Measurements from ENCODE around the gene NUDT16. TPM values are rescaled to one million over a fixed set of nuclear protein-coding genes. Genes with fewer than 3 reads are reported as not detected.

NUDT16 gene
- total and polyA plus RNA-seq, 2 of the 8 experiments (the other 6 are each of a cell fraction or from before 2014, with no cell fraction given) = 8.5 to 19.1 TPM

GRCh38 chr3:131394400-131394799 lies 12.8 kb downstream of the NUDT16 start (continued):
- TF ChIP-seq, protein P1, sequence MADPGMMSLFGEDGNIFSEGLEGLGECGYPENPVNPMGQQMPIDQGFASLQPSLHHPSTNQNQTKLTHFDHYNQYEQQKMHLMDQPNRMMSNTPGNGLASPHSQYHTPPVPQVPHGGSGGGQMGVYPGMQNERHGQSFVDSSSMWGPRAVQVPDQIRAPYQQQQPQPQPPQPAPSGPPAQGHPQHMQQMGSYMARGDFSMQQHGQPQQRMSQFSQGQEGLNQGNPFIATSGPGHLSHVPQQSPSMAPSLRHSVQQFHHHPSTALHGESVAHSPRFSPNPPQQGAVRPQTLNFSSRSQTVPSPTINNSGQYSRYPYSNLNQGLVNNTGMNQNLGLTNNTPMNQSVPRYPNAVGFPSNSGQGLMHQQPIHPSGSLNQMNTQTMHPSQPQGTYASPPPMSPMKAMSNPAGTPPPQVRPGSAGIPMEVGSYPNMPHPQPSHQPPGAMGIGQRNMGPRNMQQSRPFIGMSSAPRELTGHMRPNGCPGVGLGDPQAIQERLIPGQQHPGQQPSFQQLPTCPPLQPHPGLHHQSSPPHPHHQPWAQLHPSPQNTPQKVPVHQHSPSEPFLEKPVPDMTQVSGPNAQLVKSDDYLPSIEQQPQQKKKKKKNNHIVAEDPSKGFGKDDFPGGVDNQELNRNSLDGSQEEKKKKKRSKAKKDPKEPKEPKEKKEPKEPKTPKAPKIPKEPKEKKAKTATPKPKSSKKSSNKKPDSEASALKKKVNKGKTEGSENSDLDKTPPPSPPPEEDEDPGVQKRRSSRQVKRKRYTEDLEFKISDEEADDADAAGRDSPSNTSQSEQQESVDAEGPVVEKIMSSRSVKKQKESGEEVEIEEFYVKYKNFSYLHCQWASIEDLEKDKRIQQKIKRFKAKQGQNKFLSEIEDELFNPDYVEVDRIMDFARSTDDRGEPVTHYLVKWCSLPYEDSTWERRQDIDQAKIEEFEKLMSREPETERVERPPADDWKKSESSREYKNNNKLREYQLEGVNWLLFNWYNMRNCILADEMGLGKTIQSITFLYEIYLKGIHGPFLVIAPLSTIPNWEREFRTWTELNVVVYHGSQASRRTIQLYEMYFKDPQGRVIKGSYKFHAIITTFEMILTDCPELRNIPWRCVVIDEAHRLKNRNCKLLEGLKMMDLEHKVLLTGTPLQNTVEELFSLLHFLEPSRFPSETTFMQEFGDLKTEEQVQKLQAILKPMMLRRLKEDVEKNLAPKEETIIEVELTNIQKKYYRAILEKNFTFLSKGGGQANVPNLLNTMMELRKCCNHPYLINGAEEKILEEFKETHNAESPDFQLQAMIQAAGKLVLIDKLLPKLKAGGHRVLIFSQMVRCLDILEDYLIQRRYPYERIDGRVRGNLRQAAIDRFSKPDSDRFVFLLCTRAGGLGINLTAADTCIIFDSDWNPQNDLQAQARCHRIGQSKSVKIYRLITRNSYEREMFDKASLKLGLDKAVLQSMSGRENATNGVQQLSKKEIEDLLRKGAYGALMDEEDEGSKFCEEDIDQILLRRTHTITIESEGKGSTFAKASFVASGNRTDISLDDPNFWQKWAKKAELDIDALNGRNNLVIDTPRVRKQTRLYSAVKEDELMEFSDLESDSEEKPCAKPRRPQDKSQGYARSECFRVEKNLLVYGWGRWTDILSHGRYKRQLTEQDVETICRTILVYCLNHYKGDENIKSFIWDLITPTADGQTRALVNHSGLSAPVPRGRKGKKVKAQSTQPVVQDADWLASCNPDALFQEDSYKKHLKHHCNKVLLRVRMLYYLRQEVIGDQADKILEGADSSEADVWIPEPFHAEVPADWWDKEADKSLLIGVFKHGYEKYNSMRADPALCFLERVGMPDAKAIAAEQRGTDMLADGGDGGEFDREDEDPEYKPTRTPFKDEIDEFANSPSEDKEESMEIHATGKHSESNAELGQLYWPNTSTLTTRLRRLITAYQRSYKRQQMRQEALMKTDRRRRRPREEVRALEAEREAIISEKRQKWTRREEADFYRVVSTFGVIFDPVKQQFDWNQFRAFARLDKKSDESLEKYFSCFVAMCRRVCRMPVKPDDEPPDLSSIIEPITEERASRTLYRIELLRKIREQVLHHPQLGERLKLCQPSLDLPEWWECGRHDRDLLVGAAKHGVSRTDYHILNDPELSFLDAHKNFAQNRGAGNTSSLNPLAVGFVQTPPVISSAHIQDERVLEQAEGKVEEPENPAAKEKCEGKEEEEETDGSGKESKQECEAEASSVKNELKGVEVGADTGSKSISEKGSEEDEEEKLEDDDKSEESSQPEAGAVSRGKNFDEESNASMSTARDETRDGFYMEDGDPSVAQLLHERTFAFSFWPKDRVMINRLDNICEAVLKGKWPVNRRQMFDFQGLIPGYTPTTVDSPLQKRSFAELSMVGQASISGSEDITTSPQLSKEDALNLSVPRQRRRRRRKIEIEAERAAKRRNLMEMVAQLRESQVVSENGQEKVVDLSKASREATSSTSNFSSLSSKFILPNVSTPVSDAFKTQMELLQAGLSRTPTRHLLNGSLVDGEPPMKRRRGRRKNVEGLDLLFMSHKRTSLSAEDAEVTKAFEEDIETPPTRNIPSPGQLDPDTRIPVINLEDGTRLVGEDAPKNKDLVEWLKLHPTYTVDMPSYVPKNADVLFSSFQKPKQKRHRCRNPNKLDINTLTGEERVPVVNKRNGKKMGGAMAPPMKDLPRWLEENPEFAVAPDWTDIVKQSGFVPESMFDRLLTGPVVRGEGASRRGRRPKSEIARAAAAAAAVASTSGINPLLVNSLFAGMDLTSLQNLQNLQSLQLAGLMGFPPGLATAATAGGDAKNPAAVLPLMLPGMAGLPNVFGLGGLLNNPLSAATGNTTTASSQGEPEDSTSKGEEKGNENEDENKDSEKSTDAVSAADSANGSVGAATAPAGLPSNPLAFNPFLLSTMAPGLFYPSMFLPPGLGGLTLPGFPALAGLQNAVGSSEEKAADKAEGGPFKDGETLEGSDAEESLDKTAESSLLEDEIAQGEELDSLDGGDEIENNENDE (IDR thresholded peaks at IDR 0.05; ENCODE audit: insufficient replicate concordance, low read length) = no peak
- no peak for TF ChIP-seq TBP (IDR thresholded peaks at IDR 0.05; ENCODE audit: low read depth, low read length)
- no peak for TF ChIP-seq BACH1 (IDR thresholded peaks at IDR 0.05; ENCODE audit: low read length)
- TF ChIP-seq KDM4A (IDR thresholded peaks at IDR 0.05; ENCODE audit: low read depth, low read length, severe bottlenecking) = no peak
- TF ChIP-seq SIN3A (conservative IDR thresholded peaks at IDR 0.05 in 1 of 2, IDR thresholded peaks at IDR 0.05 in 1 of 2; ENCODE audit: low read depth in 1 of 2, low read length in 2 of 2) = no peak
- TF ChIP-seq RXRA (IDR thresholded peaks at IDR 0.05; ENCODE audit: insufficient read depth, low read depth, low read length) = no peak
- TF ChIP-seq TAF1 (IDR thresholded peaks at IDR 0.05; ENCODE audit: low read depth, low read length) = no peak
- no peak for TF ChIP-seq SP1 (IDR thresholded peaks at IDR 0.05; ENCODE audit: low read depth, low read length)
